GM19035 (cell line): Measurements from ENCODE around the gene GLOD4.
A peak's percentile ranks its signal among the peaks of the same experiment; 100 is the strongest.

Experiments
- ATAC-seq: cut with Tn5 transposase; IDR thresholded peaks from one replicate; pipeline ENCODE4 v1.9.1; 2021; ENCODE audit not compliant: unreplicated experiment

GLOD4 gene

GRCh38 chr17:743139-743538 is 38.9 kb downstream of the GLOD4 start:
- ATAC-seq, result no peak

GRCh38 chr17:742147-742793 is 39.8 kb downstream of the GLOD4 start:
- no peak for ATAC-seq

GRCh38 chr17:740240-741017 is 41.7 kb downstream of the GLOD4 start:
- ATAC-seq, result peak; percentile 86

- ATAC-seq, result no peak
Observed at GRCh38 chr17:737561-738113, 44.4 kb downstream of the GLOD4 start.

GRCh38 chr17:733743-734142 is 48.3 kb downstream of the GLOD4 start:
- no peak for ATAC-seq

- peak; percentile 40 for ATAC-seq
Observed at GRCh38 chr17:732902-733720, 49.0 kb downstream of the GLOD4 start.

- ATAC-seq, result peak; percentile 62
Observed at GRCh38 chr17:732067-732901, 49.8 kb downstream of the GLOD4 start, which contains the start of gene TLCD3A. TSS of gene TLCD3A (plus strand) at chr17:732596. CDS start at chr17:732648, 52 bp downstream.

GRCh38 chr17:731644-732066 is 50.4 kb downstream of the GLOD4 start:
- peak; percentile 7 for ATAC-seq

GRCh38 chr17:728911-729310 is 53.2 kb downstream of the GLOD4 start:
- no peak for ATAC-seq

GRCh38 chr17:726271-726919 is 55.7 kb downstream of the GLOD4 start:
- no peak for ATAC-seq

GRCh38 chr17:725746-726145 is 56.3 kb downstream of the GLOD4 start:
- no peak for ATAC-seq

- no peak for ATAC-seq
Observed at GRCh38 chr17:725084-725483, 57.0 kb downstream of the GLOD4 start.

GRCh38 chr17:721540-721937 is 60.5 kb downstream of the GLOD4 start:
- no peak for ATAC-seq

GRCh38 chr17:720706-721539 is 61.2 kb downstream of the GLOD4 start:
- no peak for ATAC-seq

GRCh38 chr17:718075-718474 is 64.0 kb downstream of the GLOD4 start:
- no peak for ATAC-seq
